Vagina (tissue), 2 donors: ENCODE data around the gene MYO3A.

ENCODE experiments used
- CTCF ChIP-seq, 3 experiments: fragments of 450-650 bp in 2 of 3; fragments of 200-600 bp in 1 of 3; sonication (generic) in 1 of 3; IDR thresholded peaks; one replicate each; pipeline ENCODE4 v1.5.1; 2017 to 2019; ENCODE audit warnings: antibody characterized with exemption in 3 of 3, mild to moderate bottlenecking in 2 of 3, moderate library complexity in 2 of 3
- POLR2A ChIP-seq, 2 donors: fragments of 450-650 bp; IDR thresholded peaks; one replicate each; pipeline ENCODE4 v1.6.1; 2017; ENCODE audit warnings: antibody characterized with exemption in 2 of 2, mild to moderate bottlenecking in 2 of 2, moderate library complexity in 2 of 2
- POLR2AphosphoS5 ChIP-seq, 2 donors: sonication (generic); formaldehyde crosslinking; IDR thresholded peaks; one replicate each; pipeline ENCODE4 v1.9.0; 2017; ENCODE audit warnings: antibody characterized with exemption in 2 of 2, mild to moderate bottlenecking in 2 of 2, low read depth in 1 of 2; ENCODE audit not compliant: insufficient read depth in 1 of 2

DNA sequence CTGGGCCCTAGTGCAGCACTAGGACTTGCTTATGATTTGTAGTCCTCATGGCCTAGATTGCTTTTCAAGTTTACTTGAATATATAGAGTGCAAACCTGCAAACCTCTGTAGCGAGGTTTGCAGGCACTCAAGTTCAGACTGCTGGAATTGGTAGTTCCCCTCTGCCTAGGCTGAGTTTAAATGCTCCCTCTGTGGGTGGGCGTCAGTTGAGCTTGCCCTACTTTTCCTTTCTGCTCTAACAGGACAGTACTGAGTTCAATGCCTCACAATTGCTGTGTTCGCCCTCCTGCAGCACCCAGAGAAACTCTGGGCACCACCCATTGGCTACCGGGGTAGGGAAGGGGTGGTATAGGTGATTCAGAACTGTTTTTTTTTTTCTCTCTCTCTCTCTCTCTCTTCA is 31.6 kb downstream of the MYO3A start:
- TF ChIP-seq CTCF (IDR thresholded peaks at IDR 0.05) (no peak), POLR2AphosphoS5 (IDR thresholded peaks at IDR 0.05; ENCODE audit: insufficient read depth in 1 of 2, low read depth in 1 of 2) (no peak), POLR2A (IDR thresholded peaks at IDR 0.05) (no peak)
